ENCODE results near the gene YY1.
"Not testable (repeated sequence)": the region's sequence is repeated elsewhere in the genome, so short reads cannot be mapped to it uniquely, and the experiment has no call there.

The YY1 gene

DNA sequence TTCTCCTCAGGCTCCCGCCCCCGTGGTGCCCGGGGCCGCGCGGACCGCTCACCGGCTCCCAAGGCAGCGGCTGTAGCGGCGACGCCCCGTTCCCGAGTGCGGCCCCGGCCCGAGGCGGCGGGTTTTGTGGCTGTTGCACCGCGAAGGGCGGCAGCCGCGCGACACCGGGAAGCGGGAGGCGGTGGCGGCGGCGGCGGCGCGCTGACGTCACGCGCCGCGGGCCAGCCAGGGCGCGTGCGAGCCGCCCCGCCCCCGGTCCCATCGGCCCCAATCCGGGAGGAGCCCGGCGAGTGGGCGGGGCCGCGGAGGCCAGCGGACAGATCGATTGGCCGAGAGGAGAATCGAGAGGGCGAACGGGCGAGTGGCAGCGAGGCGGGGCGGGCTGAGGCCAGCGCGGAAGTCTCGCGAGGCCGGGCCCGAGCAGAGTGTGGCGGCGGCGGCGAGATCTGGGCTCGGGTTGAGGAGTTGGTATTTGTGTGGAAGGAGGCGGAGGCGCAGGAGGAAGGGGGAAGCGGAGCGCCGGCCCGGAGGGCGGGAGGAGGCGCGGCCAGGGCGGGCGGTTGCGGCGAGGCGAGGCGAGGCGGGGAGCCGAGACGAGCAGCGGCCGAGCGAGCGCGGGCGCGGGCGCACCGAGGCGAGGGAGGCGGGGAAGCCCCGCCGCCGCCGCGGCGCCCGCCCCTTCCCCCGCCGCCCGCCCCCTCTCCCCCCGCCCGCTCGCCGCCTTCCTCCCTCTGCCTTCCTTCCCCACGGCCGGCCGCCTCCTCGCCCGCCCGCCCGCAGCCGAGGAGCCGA lies at the start of gene YY1:
YY1 (plus strand) TSS at position 726 of the 792 bp plus-strand sequence. CDS start 101 bp downstream, outside the sequence.
- peak; percentile 99 for DNase-seq (ENCODE audit: low spot score)

DNA sequence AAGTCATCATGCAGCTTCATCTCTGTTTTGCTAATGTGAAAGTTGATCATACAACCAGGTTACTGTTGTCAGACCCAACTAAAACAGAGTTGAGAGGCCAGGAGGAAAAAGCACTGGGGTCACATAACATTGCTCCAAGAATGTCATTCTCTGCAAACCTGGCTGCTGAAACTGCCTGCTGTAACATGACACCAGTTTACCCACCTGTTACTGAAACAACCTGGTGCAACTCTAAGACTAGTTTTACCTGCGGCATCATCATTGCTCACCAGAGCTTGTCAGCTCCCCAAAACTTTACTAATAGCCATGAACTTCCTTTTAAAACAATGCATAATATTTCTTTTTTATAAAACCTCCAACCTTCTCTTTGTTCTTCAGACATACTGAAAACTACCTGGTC lies 48.8 kb upstream of the YY1 start:
- DNase-seq (ENCODE audit: low spot score), result no peak

DNA sequence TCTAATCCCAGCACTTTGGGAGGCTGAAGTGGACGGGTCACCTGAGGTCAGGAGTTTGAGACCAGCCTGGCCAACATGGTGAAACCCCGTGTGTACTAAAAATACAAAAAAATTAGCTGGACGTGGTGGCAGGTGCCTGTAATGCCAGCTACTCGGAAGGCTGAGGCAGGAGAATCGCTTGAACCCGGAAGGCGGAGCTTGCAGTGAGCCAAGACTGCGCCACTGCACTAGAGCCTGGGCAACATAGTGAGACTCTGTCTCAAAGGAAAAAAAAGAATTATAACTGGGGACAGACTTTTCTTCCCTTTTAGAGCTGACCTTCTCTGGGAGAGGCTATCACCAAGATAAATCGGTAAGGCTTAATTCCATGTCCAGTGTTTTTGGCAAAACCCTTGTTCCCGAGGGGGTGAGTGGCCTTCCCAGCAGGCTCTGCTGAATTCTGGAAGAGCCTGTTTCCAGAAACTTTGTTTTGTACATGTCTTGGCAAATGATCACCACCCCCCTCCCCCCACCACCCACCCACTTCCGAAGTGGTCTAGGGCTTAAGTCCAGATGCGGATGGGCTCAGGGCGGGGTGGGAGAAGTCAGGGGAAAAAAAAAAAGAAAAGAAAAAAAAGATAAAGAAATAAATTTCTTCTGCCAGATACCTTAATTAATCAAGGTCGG lies 47.2 kb upstream of the YY1 start:
- no peak for DNase-seq (ENCODE audit: low spot score)

DNA sequence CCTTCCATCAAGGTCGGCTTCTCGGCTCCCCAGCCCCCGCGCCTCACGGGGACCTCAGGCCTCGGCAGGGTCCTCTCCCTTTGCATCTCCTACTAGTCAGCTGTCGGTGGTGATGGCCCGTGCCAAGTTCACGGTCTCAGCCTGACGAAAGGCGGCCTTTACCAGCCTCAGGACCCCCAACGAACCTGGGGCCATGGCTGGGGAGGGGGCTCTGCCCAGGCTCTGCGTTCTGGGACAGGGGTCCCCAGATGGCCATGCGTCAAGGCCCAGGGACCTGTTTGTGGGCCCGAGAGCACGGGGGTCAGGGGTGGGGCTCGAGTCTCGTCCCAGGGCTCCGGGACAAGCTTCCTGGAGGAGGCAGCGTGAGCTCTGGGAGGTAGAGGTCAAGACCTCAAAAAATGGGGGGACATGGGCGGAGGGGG lies 46.7 kb upstream of the YY1 start:
- DNase-seq (ENCODE audit: low spot score), result no peak

DNA sequence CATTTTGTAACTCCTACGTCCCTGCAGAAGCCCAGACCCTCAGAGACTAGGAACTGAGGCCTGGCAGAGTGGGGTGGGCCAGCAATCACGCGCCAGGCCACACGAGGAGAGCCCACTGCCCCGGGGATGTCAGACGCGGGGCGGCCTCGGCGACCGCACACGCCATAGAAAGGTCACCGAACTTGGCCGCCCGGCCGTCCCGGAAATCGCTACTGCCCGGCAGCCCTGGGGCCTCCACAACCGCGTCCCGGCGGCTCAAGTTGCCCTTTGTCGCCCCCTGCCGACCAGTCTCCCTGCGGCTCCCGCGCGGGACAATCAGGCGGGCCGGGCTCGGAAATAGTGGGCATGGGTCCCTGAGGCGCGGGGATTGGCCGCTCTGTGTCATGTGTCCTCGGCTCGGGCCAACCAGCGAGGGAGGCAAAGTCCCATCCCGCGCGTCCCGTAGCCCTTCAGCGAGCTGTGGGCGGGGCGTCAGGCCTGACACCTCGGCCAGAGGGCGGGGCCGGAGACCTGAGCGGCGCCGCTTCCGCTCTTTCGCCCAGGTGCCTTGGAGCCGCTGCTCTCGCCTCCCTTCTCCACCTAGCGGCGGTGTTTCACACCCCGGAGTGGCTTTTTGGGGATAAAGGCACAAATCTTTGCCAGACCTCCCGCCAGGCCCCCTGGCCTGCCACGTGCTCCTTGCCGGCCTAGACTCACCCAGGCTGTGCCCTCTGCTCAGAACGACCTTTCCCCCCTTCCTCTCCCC lies 46.1 kb upstream of the YY1 start:
- peak; percentile 100 for DNase-seq (ENCODE audit: low spot score)

DNA sequence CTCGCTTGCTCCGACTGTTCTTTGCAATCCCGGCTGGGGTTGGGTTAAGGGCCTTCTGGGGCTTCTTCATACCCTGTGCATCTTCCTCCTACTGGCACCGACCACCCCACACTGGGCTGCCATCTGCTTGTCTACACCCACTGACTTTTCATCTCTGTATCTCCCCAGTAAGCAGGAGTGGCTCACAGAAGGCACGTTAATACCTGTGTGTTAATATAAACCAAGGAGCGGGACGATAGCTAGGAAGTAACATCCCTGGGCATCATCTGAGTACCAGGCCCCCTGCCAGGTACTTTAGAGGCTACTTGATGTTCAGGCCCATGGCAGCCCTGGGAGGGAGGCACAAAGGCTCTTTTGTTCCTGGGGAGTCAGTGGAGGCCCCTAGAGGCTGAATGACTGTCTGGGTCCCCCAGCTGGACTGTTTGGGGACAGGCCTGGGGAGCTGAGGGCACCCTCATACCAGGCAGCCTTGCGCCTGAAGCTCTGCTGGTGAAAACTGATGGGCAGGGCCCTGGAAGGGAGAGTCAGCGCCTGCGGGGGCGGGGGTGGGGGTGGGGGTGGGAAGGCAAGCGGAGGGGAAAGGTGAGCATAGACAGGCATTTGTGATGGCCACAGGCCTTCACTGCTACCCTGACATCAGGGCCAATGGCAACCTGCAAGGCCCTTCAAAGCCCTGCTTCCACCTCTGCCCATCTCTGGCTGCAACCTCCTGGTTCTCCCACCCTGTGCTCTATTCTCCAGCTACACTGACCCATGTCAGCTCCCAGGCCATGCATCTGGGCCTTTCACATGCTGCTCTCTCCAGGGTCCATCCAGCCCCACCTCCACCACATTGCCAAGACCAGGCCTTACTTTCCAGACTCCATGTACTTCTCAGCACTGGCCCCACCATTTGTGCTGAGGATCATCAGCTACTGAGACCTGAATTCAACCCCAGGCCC lies 45.3 kb upstream of the YY1 start:
- DNase-seq (ENCODE audit: low spot score), result no peak

DNA sequence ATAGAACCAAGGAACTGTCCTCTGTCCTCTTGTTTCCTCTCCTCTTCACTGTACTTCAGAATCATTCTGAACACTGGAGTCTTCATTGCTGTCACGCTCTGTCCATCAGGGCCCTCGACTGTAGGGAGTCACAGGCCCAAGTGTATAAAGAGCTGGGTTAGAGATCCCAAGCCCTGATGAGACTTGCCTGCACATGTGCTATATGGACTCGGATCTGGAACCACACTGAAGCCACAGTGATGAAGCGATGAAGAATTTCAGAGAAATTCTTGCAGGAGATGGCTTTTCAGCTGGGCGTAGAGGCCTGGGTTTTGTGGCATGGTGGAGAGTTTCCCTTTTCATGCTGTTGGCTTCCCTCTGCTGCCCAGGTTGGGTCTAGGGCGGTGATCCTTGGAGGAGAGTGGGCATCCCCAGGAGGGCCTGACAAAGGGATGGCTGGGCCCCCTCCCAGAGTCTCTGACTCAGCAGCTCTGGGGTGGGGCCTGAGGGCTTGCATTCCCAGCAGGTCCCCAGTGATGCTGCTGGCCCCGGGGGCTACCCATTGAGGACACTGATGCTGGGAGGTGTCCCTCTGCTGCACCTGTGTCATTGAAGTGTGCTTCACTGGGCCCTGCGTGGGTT lies 39.6 kb upstream of the YY1 start:
- no peak for DNase-seq (ENCODE audit: low spot score)

DNA sequence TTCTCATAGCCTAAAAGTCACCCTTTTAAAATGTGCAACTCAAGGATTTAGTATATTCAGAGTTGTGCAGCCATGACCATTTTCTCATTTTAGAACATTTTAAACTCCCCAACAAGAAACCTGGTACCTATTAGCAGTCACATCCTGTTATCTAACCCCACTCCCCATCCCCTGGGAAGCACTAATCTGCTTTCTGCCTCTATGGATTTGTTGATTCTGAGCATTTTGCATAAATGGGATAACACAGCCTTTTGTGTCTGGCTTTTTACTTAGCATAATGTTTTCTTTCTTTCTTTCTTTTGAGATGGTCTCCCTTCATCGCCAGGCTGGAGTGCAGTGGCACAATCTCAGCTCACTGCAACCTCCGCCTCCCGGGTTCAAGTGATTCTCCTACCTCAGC lies 38.6 kb upstream of the YY1 start:
- no peak for DNase-seq (ENCODE audit: low spot score)

DNA sequence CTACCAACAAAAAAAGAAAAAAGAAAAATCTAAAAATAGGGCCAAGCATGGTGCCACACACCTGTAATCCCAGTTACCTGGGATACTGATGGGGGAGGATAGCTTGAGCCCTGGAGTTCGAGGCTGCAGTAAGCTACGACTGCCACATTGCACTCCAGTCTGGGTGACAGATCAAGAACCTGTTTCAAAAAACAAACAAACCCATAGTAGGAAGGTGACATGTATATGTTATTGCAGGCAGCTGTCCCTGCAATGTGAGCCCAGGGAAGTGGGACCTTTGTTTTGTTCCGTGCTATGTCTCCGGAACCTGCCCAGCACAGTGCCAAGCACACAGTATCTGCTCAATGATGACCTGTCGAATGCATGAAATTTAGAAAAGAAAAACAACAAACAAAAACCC lies 37.2 kb upstream of the YY1 start:
- DNase-seq (ENCODE audit: low spot score), result no peak

DNA sequence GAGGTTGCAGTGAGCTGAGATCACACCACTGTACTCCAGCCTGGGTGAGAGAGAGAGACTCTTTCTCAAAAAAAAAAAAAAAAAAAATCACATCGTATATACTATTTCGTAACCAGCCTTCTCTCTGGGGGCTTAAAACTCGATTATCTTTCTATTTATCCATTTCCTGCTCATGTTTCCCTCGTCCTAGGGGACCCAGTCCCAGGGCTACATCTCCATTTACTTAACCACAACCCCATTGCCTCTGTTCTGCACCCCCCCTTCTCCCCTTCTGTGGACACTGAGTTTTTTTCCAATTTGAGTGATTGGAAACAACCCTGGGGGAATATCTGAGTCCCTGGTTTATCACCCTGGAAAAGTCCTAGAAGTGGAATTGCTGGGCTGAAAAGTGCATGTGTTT lies 36.2 kb upstream of the YY1 start:
- no peak for DNase-seq (ENCODE audit: low spot score)

DNA sequence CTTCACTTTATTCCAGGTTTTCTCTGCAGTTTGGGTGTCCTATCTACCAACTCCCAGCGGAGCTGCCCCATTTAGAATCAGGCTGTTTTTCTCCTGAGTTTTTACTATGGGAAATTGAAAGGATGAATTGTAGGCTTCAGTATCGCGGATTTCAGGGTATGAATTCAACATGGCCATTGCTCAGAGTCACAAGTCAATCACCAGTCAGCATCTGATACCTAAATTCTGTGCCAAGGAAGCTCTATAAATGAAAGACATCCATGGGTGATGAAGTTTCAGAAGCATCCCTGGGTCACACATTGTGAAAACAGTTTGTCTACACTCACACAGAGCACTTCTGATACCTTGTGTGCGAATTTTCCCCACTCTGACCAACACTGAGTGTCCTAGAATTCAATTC lies 35.8 kb upstream of the YY1 start:
- no peak for DNase-seq (ENCODE audit: low spot score)

DNA sequence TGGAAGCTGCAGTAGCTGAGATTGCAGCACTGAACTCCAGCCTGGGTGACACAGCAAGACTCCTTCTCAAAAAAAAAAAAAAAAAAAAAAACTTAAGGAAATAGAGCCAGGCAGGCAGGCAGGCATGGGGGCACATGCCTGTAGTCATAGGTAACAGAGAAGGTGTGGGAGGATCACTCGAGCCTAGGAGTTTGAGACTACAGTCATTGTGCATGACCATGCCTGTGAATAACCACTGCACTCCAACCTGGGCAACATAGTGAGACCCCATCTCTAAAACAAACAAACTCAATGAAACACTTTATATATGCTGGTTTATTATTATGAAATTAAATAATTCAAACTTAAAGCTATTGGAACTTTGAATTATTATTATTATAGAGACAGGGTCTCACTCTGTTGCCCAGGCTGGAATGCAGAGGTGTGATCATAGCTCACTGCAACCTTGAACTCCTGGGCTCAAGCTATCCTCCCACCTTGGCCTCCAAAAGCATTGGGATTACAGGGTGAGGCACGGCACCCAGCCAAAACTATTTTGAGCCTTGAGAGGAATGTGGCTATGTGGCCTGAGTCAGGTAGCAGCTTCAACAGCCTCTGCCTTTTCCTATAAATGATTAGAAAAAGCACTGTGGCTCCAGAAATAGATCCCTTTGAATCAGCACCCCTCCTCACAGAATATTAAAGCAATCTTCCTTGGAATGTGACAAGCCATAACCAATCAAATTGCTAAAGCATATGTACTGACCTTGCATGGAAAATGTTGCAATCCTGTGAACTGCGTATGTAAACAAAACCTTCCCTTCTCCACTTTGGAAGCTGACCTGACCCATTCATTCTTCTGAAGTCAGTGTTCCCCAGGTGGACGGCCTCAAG lies 34.7 kb upstream of the YY1 start:
- DNase-seq (ENCODE audit: low spot score), result no peak

DNA sequence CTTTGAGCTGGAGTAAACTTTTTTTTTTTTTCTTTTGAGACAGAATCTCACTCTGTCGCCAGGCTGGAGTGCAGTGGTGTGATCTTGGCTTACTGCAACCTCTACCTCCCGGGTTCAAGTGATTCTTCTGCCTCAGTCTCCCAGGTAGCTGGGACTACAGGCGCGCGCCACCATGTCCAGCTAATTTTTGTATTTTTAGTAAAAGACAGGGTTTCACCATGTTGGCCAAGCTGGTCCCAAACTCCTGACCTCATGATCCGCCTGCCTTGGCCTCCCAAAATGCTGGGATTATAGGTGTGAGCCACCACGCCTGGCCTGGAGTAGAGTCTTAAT lies 34.1 kb upstream of the YY1 start:
- DNase-seq (ENCODE audit: low spot score), result not testable (repeated sequence)

DNA sequence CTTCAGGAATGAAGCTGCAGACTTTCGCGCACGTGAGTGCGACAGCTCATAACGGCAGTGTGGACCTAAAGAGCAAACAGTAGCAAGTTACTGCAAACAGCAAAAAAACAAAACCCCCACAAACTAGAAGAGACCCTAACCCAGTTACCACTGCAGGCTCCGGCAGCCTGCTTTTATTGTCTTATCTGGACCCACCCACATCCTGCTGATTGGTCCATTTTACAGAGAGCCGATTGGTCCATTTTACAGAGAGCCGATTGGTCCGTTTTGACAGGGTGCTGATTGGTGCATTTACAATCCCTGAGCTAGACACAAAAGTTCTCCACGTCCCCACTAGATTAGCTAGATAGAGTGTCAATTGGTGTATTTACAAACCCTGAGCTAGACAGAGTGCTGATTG lies 31.4 kb upstream of the YY1 start:
- DNase-seq (ENCODE audit: low spot score), result not testable (repeated sequence)

DNA sequence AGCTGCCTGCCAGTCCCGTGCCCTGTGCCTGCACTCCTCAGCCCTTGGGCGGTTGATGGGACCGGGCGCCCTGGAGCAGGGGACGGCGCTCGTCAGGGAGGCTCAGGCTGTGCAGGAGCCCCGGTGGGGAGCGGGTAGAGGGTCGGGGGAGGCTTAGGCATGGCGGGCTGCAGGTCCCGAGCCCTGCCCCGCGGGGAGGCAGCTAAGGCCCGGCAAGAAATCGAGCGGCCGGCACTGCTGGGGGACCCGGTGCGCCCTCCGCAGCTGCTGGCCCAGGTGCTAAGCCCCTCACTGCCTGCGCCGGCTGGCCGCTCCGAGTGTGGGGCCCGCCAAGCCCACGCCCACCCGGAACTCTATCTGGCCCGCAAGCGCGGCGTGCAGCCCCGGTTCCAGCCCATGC lies 30.8 kb upstream of the YY1 start:
- DNase-seq (ENCODE audit: low spot score), result not testable (repeated sequence)

DNA sequence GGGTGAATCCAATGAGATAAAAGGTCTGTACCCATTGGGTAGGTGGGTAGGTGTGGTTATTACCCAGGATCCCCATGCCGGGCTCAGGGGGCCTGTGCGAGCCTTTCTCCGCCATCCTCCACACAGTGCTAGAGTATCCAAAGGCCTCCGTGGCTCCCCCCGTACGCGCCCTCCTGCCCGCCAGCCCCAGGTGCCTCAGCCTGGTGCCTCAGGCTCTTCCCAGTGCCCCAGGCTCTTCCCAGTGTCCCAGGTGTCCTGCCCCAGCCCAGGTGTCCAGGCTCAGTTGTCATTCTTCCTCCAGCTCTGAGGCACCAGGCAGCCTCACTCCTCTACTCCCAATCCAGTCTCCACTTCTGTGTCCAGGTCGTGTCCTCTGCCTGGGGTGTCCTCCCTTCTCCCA lies 27.6 kb upstream of the YY1 start:
- no peak for DNase-seq (ENCODE audit: low spot score)

DNA sequence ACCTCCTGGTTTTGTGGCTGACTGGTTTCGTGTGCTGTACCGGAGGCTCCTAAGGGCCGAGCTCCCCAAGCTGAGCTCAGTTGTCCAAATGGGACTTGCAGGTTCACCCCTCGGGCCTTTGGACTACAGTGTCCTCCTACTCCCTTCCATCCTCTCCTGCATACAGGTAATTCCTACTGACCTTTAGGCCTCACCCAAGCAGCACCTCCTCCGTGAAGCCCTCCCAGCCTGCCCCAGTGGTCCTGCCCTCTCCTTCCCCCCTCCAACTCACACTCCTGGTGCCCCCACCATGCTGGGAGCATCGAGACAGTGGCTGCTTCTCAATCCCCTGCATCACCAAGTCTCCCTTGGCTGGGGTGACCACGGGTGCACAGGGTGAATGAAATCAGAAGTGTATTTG lies 27.1 kb upstream of the YY1 start:
- no peak for DNase-seq (ENCODE audit: low spot score)

DNA sequence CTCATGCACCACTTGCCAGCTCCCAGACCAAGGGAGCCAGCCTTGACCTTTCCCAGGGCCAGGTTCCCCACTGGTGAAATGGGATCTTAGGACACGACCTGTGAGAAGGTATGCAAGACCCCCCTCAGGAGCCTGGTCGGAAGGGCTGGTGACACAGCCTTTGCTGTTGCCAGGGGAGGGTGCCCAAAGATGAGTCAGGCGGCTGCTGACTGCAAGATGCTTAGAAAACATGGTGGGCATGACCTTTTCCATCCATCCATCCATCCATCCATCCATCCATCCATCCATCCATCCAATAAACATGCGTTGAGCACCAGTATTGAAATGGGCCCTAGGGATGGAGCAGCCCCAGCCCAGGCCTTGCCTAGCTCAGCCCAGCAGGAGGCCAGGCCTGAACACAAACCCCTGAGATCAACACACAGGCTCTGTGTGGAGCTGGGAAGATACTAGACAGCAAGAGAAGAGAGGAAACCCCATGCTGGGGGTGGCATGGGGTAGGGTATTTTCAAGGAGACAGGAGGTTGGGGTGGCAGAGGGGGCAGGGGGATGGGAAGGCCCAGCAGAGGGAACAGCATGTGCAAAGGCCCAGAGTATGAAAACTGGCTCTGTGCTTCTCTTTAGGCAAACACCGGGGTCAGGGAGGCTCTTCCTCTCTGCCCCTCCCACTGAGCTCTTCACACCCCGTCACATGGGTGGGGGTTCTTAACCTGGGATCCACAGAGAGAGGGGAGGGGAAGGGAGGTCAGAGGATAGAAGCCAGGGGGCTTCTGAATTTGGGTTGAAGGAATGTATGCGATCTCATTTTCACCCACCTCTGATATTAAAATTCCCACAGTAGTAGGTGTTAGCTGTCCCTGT lies 26.2 kb upstream of the YY1 start:
- no peak for DNase-seq (ENCODE audit: low spot score)

DNA sequence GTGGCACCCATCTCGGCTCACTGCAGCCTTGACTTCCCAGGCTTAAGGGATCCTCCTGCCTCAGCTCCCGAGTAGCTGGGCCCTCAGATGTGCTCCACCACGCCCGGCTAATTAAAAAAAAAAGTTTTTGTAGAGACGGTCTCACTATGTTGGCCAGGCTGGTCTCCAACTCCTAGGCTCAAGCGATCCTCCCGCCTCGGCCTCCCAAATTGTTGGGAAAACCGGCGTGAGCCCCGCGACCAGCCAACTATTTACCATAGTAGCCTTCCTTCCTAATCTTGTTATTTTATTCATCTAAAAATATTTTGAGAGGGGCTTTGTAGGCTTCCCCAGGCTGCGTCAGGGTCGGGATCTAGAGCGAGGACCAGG lies 25.4 kb upstream of the YY1 start:
- DNase-seq (ENCODE audit: low spot score), result no peak
